Trophoblast cell (in vitro differentiated cells and primary cell): Measurements from ENCODE around the gene CASP9.
"Not testable (repeated sequence)": the region's sequence is repeated elsewhere in the genome, so short reads cannot be mapped to it uniquely, and the experiment has no call there.

Experiments
- DNase-seq, 2 donors: peaks; one replicate each; pipeline ENCODE4 v3.0.0-alpha.2; 2016
- H2AFZ ChIP-seq: 2 replicates; pipeline ENCODE4 v1.6.1; 2013; ENCODE audit warnings: low read length, moderate library complexity, mild to moderate bottlenecking; ENCODE audit not compliant: insufficient read depth, poor library complexity
- H2AK5ac ChIP-seq: 2 replicates; pipeline ENCODE4 v1.6.1; 2013; ENCODE audit warnings: mild to moderate bottlenecking, low read length
- H2BK120ac ChIP-seq: 2 replicates; pipeline ENCODE4 v1.6.1; 2013; ENCODE audit warnings: low read length, mild to moderate bottlenecking, moderate library complexity; ENCODE audit not compliant: insufficient read depth, poor library complexity
- H2BK12ac ChIP-seq: 2 replicates; pipeline ENCODE4 v1.6.1; 2013; ENCODE audit warnings: mild to moderate bottlenecking, low read length, moderate library complexity
- H2BK5ac ChIP-seq: 2 replicates; pipeline ENCODE4 v1.6.1; 2013; ENCODE audit warnings: low read length, low read depth, moderate library complexity, mild to moderate bottlenecking; ENCODE audit not compliant: poor library complexity
- H3K14ac ChIP-seq: 2 replicates; pipeline ENCODE4 v1.6.1; 2013; ENCODE audit warnings: mild to moderate bottlenecking, low read length
- H3K18ac ChIP-seq: 2 replicates; pipeline ENCODE4 v1.6.1; 2013; ENCODE audit warnings: mild to moderate bottlenecking, low read length
- H3K23ac ChIP-seq: 2 replicates; pipeline ENCODE4 v1.6.1; 2013; ENCODE audit warnings: low read length
- H3K27ac ChIP-seq: 2 replicates; pipeline ENCODE4 v1.5.1; 2013; ENCODE audit warnings: low read depth, mild to moderate bottlenecking, inconsistent platforms, low read length, moderate library complexity
- H3K27me3 ChIP-seq: 2 replicates; pipeline ENCODE4 v1.6.1; 2013; ENCODE audit warnings: inconsistent platforms, mild to moderate bottlenecking, low read length, moderate library complexity; ENCODE audit not compliant: insufficient read depth
- H3K36me3 ChIP-seq, 2 experiments: 1 replicate in 1 of 2; 2 replicates in 1 of 2; pipeline ENCODE4 v1.6.1; 2013; ENCODE audit warnings: low read length in 2 of 2, mild to moderate bottlenecking in 2 of 2, moderate library complexity in 1 of 2; ENCODE audit not compliant: insufficient read depth in 2 of 2, control insufficient read depth in 1 of 2
- H3K4ac ChIP-seq: 2 replicates; pipeline ENCODE4 v1.6.1; 2013; ENCODE audit warnings: low read depth, mild to moderate bottlenecking, low read length, moderate library complexity
- H3K4me1 ChIP-seq, 2 experiments: 1 replicate in 1 of 2; 2 replicates in 1 of 2; pipeline ENCODE4 v1.6.1; 2013; ENCODE audit warnings: low read length in 2 of 2, mild to moderate bottlenecking in 2 of 2, moderate library complexity in 1 of 2; ENCODE audit not compliant: insufficient read depth in 2 of 2, control insufficient read depth in 1 of 2
- H3K4me2 ChIP-seq: 2 replicates; pipeline ENCODE4 v1.6.1; 2013; ENCODE audit warnings: inconsistent platforms, mild to moderate bottlenecking, low read length, moderate library complexity
- H3K4me3 ChIP-seq: 2 replicates; pipeline ENCODE4 v1.5.1; 2013; ENCODE audit warnings: mild to moderate bottlenecking, low read depth, low read length, inconsistent platforms
- H3K79me1 ChIP-seq: one replicate; pipeline ENCODE4 v1.6.1; 2013; ENCODE audit warnings: low read length
- H3K79me2 ChIP-seq: 2 replicates; pipeline ENCODE4 v1.6.1; 2013; ENCODE audit warnings: low read length, mild to moderate bottlenecking; ENCODE audit not compliant: control insufficient read depth, insufficient read depth, poor library complexity
- H3K9ac ChIP-seq: 2 replicates; pipeline ENCODE4 v1.6.1; 2013; ENCODE audit warnings: mild to moderate bottlenecking, low read length
- H3K9me3 ChIP-seq: 2 replicates; pipeline ENCODE4 v1.6.1; 2013; ENCODE audit warnings: low read depth, mild to moderate bottlenecking, control low read depth, inconsistent platforms, low read length; ENCODE audit not compliant: insufficient read depth
- H4K12ac ChIP-seq: 2 replicates; pipeline ENCODE4 v1.6.1; 2013; ENCODE audit warnings: low read depth, mild to moderate bottlenecking, low read length, moderate library complexity
- H4K8ac ChIP-seq: 2 replicates; pipeline ENCODE4 v1.6.1; 2013; ENCODE audit warnings: low read depth, mild to moderate bottlenecking, low read length, moderate library complexity
- H4K91ac ChIP-seq: one replicate; pipeline ENCODE4 v1.6.1; 2013; ENCODE audit warnings: low read depth, mild to moderate bottlenecking, low read length, moderate library complexity
- WGBS: extraction: QIAGEN DNeasy Blood & Tissue Kit; methylation state at CpG from one replicate; pipeline ENCODE4 v1.1.7; 2013; ENCODE audit warnings: missing lambda C conversion rate; ENCODE audit not compliant: insufficient read length, insufficient coverage; ENCODE audit errors: extremely low coverage; 5-methylcytosine and 5-hydroxymethylcytosine counted together

Gene CASP9

GRCh38 chr1:15463064-15463800, 60.8 kb downstream of the CASP9 start:
- H4K12ac ChIP-seq, H4K8ac ChIP-seq, H3K4ac ChIP-seq, H2BK120ac ChIP-seq, H3K4me3 ChIP-seq, H3K27ac ChIP-seq, H2AK5ac ChIP-seq, H2AFZ ChIP-seq, H2BK5ac ChIP-seq, H3K9ac ChIP-seq, H3K4me2 ChIP-seq, H3K79me2 ChIP-seq, H3K4me1 ChIP-seq, H3K23ac ChIP-seq, H3K18ac ChIP-seq, H4K91ac ChIP-seq, H3K27me3 ChIP-seq, DNase-seq, H3K9me3 ChIP-seq, H3K36me3 ChIP-seq, H3K14ac ChIP-seq, H3K79me1 ChIP-seq, H2BK12ac ChIP-seq: not testable (repeated sequence)
- WGBS, result no CpG with 5 or more reads among the region's 15 CpGs

- H3K4me2 ChIP-seq, result no peak overlapping the region
- no peak overlapping the region for H3K23ac ChIP-seq
- WGBS, result no CpG with 5 or more reads among the region's 9 CpGs
- H3K4me3 ChIP-seq, result no peak overlapping the region
- H3K27me3 ChIP-seq, result no peaks in the 10 kb centered on the region
- H2AK5ac ChIP-seq, result no peak overlapping the region
- no peaks in the 10 kb centered on the region for H3K79me1 ChIP-seq
- no peak overlapping the region for H4K91ac ChIP-seq
- no peaks in the 10 kb centered on the region for H3K9me3 ChIP-seq
- H3K27ac ChIP-seq, result no peak overlapping the region
- no peak overlapping the region for H4K8ac ChIP-seq
- no peak overlapping the region for H3K14ac ChIP-seq
- H3K4me1 ChIP-seq, result peaks cover 0 to 7% of the 10 kb centered on the region in 2 experiments
- no peak overlapping the region for H2BK12ac ChIP-seq
- H2BK5ac ChIP-seq, result no peak overlapping the region
- no peak overlapping the region for H2AFZ ChIP-seq
- H3K4ac ChIP-seq, result no peak overlapping the region
- H2BK120ac ChIP-seq, result no peak overlapping the region
- H4K12ac ChIP-seq, result no peak overlapping the region
- H3K79me2 ChIP-seq, result no peaks in the 10 kb centered on the region
- H3K9ac ChIP-seq, result no peak overlapping the region
- no peaks in the 10 kb centered on the region for H3K36me3 ChIP-seq
- DNase-seq, result no peak
- no peak overlapping the region for H3K18ac ChIP-seq
Observed at GRCh38 chr1:15460708-15461095, 63.3 kb downstream of the CASP9 start.

- no CpG with 5 or more reads among the region's 10 CpGs for WGBS
- no peak overlapping the region for H4K8ac ChIP-seq
- H3K27ac ChIP-seq, result no peak overlapping the region
- H3K4ac ChIP-seq, result no peak overlapping the region
- no peaks in the 10 kb centered on the region for H3K9me3 ChIP-seq
- no peaks in the 10 kb centered on the region for H3K36me3 ChIP-seq
- H3K9ac ChIP-seq, result peak overlapping the region; percentile 19
- no peak overlapping the region for H2BK12ac ChIP-seq
- no peak overlapping the region for H3K4me2 ChIP-seq
- H3K79me1 ChIP-seq, result no peaks in the 10 kb centered on the region
- H3K14ac ChIP-seq, result no peak overlapping the region
- no peak overlapping the region for H3K4me3 ChIP-seq
- H2AFZ ChIP-seq, result no peak overlapping the region
- no peak overlapping the region for H4K12ac ChIP-seq
- no peak overlapping the region for H3K23ac ChIP-seq
- H3K79me2 ChIP-seq, result no peaks in the 10 kb centered on the region
- H4K91ac ChIP-seq, result no peak overlapping the region
- DNase-seq, result peak in 1 of 2 donors; percentile 23
- H2AK5ac ChIP-seq, result no peak overlapping the region
- H2BK120ac ChIP-seq, result no peak overlapping the region
- no peaks in the 10 kb centered on the region for H3K27me3 ChIP-seq
- no peak overlapping the region for H2BK5ac ChIP-seq
- H3K18ac ChIP-seq, result no peak overlapping the region
- peaks cover 0 to 7% of the 10 kb centered on the region in 2 experiments for H3K4me1 ChIP-seq
Observed at GRCh38 chr1:15459771-15460707, 64.0 kb downstream of the CASP9 start.

GRCh38 chr1:15458388-15458787, 65.6 kb downstream of the CASP9 start:
- H2BK5ac ChIP-seq, H4K12ac ChIP-seq, H4K91ac ChIP-seq, H3K14ac ChIP-seq, H3K9ac ChIP-seq, H3K4me3 ChIP-seq, H3K23ac ChIP-seq, H2BK12ac ChIP-seq, H3K9me3 ChIP-seq, H3K27me3 ChIP-seq, H3K4me2 ChIP-seq, H4K8ac ChIP-seq, H2AK5ac ChIP-seq, H2BK120ac ChIP-seq, H3K4ac ChIP-seq, H3K27ac ChIP-seq, H3K4me1 ChIP-seq, H3K79me2 ChIP-seq, DNase-seq, H3K36me3 ChIP-seq, H2AFZ ChIP-seq, H3K79me1 ChIP-seq, H3K18ac ChIP-seq: not testable (repeated sequence)
- no CpG with 5 or more reads among the region's 4 CpGs for WGBS
